ENCODE results near the gene NNT.
"Not testable (repeated sequence)": the region's sequence is repeated elsewhere in the genome, so short reads cannot be mapped to it uniquely, and the experiment has no call there.

Gene NNT

GRCh38 chr5:43719783-43720182, 116.8 kb downstream of the NNT start:
- DNase-seq (ENCODE audit: low spot score) = not testable (repeated sequence)

DNA sequence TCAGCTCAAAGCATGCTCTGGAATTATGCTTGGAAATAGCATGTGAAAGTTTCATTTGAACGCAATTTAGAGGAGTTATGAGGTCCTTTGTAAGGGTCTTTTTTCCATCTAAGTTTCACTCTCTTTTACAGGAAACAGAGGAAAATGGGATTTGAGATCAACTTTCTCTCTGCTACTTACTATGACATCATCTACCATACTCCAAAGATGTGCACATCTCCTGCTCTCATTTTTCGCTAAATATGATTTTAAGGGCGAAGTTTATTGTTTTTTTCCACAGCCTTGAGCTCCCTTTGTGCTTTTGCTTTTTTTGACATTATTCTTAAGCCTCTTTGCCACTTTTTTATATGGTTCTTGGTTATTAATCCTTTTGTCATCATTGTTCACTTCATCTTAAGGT, 125.6 kb downstream of the NNT start:
- DNase-seq (ENCODE audit: low spot score) = no peak

GRCh38 chr5:43729846-43730478, 127.0 kb downstream of the NNT start:
- DNase-seq (ENCODE audit: low spot score) = no peak

GRCh38 chr5:43730832-43731342, 127.9 kb downstream of the NNT start:
- no peak for DNase-seq (ENCODE audit: low spot score)

- DNase-seq (ENCODE audit: low spot score) = no peak
Measured at GRCh38 chr5:43731573-43731972, 128.6 kb downstream of the NNT start.

DNA sequence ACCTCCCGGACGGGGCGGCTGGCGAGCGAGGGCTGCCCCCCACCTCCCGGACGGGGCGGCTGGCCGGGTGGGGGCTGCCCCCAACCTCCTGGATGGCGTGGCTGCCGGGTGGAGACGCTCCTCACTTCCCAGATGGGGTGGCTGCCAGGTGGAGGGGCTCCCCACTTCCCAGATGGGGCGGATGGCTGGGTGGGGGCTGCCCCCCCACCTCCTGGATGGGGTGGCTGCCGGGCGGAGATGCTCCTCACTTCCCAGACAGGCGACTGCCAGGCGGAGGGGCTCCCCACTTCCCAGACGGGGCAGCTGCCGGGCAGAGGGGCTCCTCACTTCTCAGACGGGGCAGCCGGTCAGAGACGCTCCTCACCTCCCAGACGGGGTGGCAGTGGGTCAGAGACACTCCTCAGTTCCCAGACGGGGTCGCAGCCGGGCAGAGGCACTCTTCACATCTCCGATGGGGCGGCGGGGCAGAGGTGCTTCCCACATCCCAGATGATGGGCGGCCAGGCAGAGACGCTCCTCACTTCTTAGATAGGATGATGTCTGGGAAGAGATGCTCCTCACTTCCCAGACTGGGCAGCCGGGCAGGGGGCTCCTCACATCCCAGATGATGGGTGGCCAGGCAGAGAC, 143.1 kb downstream of the NNT start:
- DNase-seq (ENCODE audit: low spot score) = not testable (repeated sequence)

- no peak for DNase-seq (ENCODE audit: low spot score)
Measured at GRCh38 chr5:43750809-43751208, 147.8 kb downstream of the NNT start.

DNA sequence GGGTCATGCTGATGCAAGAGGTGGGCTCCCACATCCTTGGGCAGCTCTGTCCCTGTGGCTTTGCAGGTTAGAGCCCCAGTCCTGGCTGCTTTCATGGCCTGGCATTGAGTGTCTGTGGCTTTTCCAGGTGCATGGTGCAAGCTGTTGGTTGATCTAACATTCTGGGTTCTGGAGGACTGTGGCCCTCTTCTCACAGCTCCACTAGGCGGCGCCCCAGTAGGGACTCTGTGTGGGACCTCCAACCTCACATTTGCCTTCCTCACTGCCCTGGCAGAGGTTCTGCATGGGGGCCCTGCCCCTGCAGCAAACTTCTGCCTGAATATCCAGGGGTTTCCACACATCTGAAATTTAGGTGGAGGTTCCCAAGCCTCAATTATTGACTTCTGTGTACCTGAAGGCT, 150.1 kb downstream of the NNT start:
- no peak for DNase-seq (ENCODE audit: low spot score)

All from COLO829 (cell line).